IMR-90 (cell line): ENCODE measurements around the gene SYCP2. TPM values are rescaled to one million over a fixed set of nuclear protein-coding genes. Genes with fewer than 3 reads are reported as not detected.

ENCODE experiments used
- ATAC-seq: fragments of 200-7000 bp; cut with Tn5 transposase; 2 replicates; pipeline ENCODE4 v1.9.1; 2020; ENCODE audit warnings: low read depth, mild to moderate bottlenecking, moderate library complexity
- BruUV-seq: library from RNA; stranded (reverse); fragments of 400-500 nt; replicated peaks from 2 replicates; lab custom pipeline; 2021; lab: Mats Ljungman, UMichigan
- CTCF ChIA-PET: fragments of 300-600 bp; formaldehyde crosslinking; extraction: SDS; loops from one replicate; lab custom pipeline; 2021; ENCODE audit warnings: antibody characterized with exemption; lab: Yijun Ruan, JAX
- POLR2A ChIA-PET: fragments of 300-600 bp; sonication (Branson Sonifier 250); formaldehyde crosslinking; loops from one replicate; lab custom pipeline; 2022; ENCODE audit warnings: antibody characterized with exemption; ENCODE audit not compliant: unreplicated experiment; lab: Charles Lee
- DNase-seq: peaks from one replicate; pipeline ENCODE4 v3.0.0; 2013
- H2AFZ ChIP-seq: replicated peaks from 2 replicates; pipeline ENCODE3; 2013; ENCODE audit warnings: low read length, mild to moderate bottlenecking; ENCODE audit not compliant: poor library complexity
- H2AK5ac ChIP-seq: 2 replicates; pipeline ENCODE4 v1.6.1; 2013; ENCODE audit warnings: low read depth, low read length, inconsistent platforms
- H2AK9ac ChIP-seq: replicated peaks from 2 replicates; pipeline ENCODE3; 2013; ENCODE audit warnings: mild to moderate bottlenecking, low read depth, low read length, moderate library complexity; ENCODE audit not compliant: poor library complexity
- H2BK120ac ChIP-seq: 2 replicates; pipeline ENCODE4 v1.6.1; 2013; ENCODE audit warnings: low read depth, low read length, inconsistent platforms
- H2BK15ac ChIP-seq: 3 replicates; pipeline ENCODE4 v1.6.1; 2013; ENCODE audit warnings: low read depth, low read length, inconsistent platforms
- H2BK20ac ChIP-seq: 2 replicates; pipeline ENCODE4 v1.6.1; 2013; ENCODE audit warnings: low read depth, mild to moderate bottlenecking, inconsistent platforms, low read length, moderate library complexity
- H2BK5ac ChIP-seq: 2 replicates; pipeline ENCODE4 v1.6.1; 2013; ENCODE audit warnings: mild to moderate bottlenecking, low read depth, low read length, inconsistent platforms; ENCODE audit not compliant: poor library complexity, severe bottlenecking
- H3K14ac ChIP-seq: replicated peaks from 2 replicates; pipeline ENCODE4 v1.6.1; 2013; ENCODE audit warnings: low read depth, low read length, inconsistent platforms
- H3K18ac ChIP-seq: 2 replicates; pipeline ENCODE4 v1.6.1; 2013; ENCODE audit warnings: low read depth, low read length, control low read depth
- H3K23ac ChIP-seq: 2 replicates; pipeline ENCODE4 v1.6.1; 2013; ENCODE audit warnings: low read depth, low read length, inconsistent platforms
- H3K27ac ChIP-seq: 2 replicates; pipeline ENCODE4 v1.5.1; 2013; ENCODE audit warnings: mild to moderate bottlenecking, control low read depth, low read length; ENCODE audit not compliant: insufficient read depth
- H3K27me3 ChIP-seq: 2 replicates; pipeline ENCODE4 v1.6.1; 2013; ENCODE audit warnings: low read length; ENCODE audit not compliant: control insufficient read depth, insufficient read depth
- H3K36me3 ChIP-seq: 2 replicates; pipeline ENCODE4 v1.6.1; 2013; ENCODE audit warnings: low read length, mixed read lengths; ENCODE audit not compliant: control insufficient read depth, insufficient read depth
- H3K4ac ChIP-seq: 2 replicates; pipeline ENCODE4 v1.6.1; 2013; ENCODE audit warnings: low read depth, low read length, inconsistent platforms
- H3K4me1 ChIP-seq: 2 replicates; pipeline ENCODE4 v1.6.1; 2013; ENCODE audit warnings: low read length, mixed read lengths; ENCODE audit not compliant: control insufficient read depth, insufficient read depth
- H3K4me2 ChIP-seq: 2 replicates; pipeline ENCODE4 v1.6.1; 2013; ENCODE audit warnings: low read depth, mild to moderate bottlenecking, control low read depth, low read length, moderate library complexity
- H3K4me3 ChIP-seq: 2 replicates; pipeline ENCODE4 v1.5.1; 2013; ENCODE audit warnings: low read depth, mild to moderate bottlenecking, control low read depth, low read length, moderate library complexity; ENCODE audit not compliant: insufficient read depth
- H3K56ac ChIP-seq: 2 replicates; pipeline ENCODE4 v1.6.1; 2013; ENCODE audit warnings: low read length, inconsistent platforms; ENCODE audit not compliant: insufficient read depth; ENCODE audit errors: extremely low read depth
- H3K79me1 ChIP-seq, 2 experiments: 2 replicates each; pipeline ENCODE4 v1.6.1; 2013; ENCODE audit warnings: low read length in 2 of 2, inconsistent platforms in 1 of 2, low read depth in 1 of 2
- H3K9ac ChIP-seq: 2 replicates; pipeline ENCODE4 v1.6.1; 2013; ENCODE audit warnings: low read depth, low read length, control low read depth
- H3K9me1 ChIP-seq: 2 replicates; pipeline ENCODE4 v1.6.1; 2013; ENCODE audit warnings: low read length, inconsistent platforms; ENCODE audit not compliant: insufficient read depth
- H3K9me3 ChIP-seq: 2 replicates; pipeline ENCODE4 v1.6.1; 2013; ENCODE audit warnings: low read length; ENCODE audit not compliant: control insufficient read depth, insufficient read depth
- H4K20me1 ChIP-seq: 2 replicates; pipeline ENCODE4 v1.6.1; 2013; ENCODE audit warnings: low read length, inconsistent platforms; ENCODE audit not compliant: insufficient read depth
- H4K5ac ChIP-seq: 2 replicates; pipeline ENCODE4 v1.6.1; 2013; ENCODE audit warnings: mild to moderate bottlenecking, low read depth, low read length, control low read depth
- H4K8ac ChIP-seq, 2 experiments: 2 replicates each; pipeline ENCODE4 v1.6.1; 2013; ENCODE audit warnings: low read depth in 2 of 2, low read length in 2 of 2, control low read depth in 1 of 2, inconsistent platforms in 1 of 2
- H4K91ac ChIP-seq: 2 replicates; pipeline ENCODE4 v1.6.1; 2013; ENCODE audit warnings: low read depth, low read length, inconsistent platforms; ENCODE audit not compliant: insufficient read depth
- BHLHE40 ChIP-seq: fragments of 150-350 bp; IDR thresholded peaks from 2 replicates; pipeline ENCODE4 v1.6.1; 2016; ENCODE audit warnings: mild to moderate bottlenecking, low read depth, low read length
- CEBPB ChIP-seq: IDR thresholded peaks from 2 replicates; pipeline ENCODE4 v1.6.1; 2012; ENCODE audit warnings: low read depth, low read length, improper control_type of control experiment
- CHD1 ChIP-seq: IDR thresholded peaks from 2 replicates; pipeline ENCODE4 v1.6.1; 2012; ENCODE audit warnings: low read depth, low read length, improper control_type of control experiment
- MAZ ChIP-seq: IDR thresholded peaks from 2 replicates; pipeline ENCODE4 v1.6.1; 2012; ENCODE audit warnings: low read depth, mild to moderate bottlenecking, low read length, improper control_type of control experiment, moderate library complexity, borderline replicate concordance
- POLR2A ChIP-seq: IDR thresholded peaks from 2 replicates; pipeline ENCODE4 v1.6.1; 2012; ENCODE audit warnings: mild to moderate bottlenecking, low read depth, low read length
- RFX5 ChIP-seq: IDR thresholded peaks from 2 replicates; pipeline ENCODE4 v1.8.0; 2012; ENCODE audit warnings: low read depth, mild to moderate bottlenecking, low read length, moderate library complexity
- SMC3 ChIP-seq: fragments of 150-350 bp; IDR thresholded peaks from 2 replicates; pipeline ENCODE4 v1.6.1; 2016; ENCODE audit warnings: low read depth, mild to moderate bottlenecking, antibody characterized with exemption, low read length, moderate library complexity
- WGBS, 2 experiments: methylation state at CpG; one replicate each; pipeline versions ENCODE4 v1.1.5 to v1.1.7; 2013; ENCODE audit warnings: missing lambda C conversion rate in 2 of 2; ENCODE audit not compliant: insufficient read length in 1 of 2; ENCODE audit errors: extremely low coverage in 2 of 2; 5-methylcytosine and 5-hydroxymethylcytosine counted together
- dilution Hi-C: fragments of 300-500 bp; cut with HindIII; formaldehyde crosslinking; loops from one replicate; pipeline ENCODE4 v1.14.3; 2018; ENCODE audit warnings: low sequenced_read_pairs; ENCODE audit not compliant: unreplicated experiment
- in situ Hi-C: fragments of 300-500 bp; cut with MboI; formaldehyde crosslinking; loops from 3 replicates; pipeline ENCODE4 v1.14.3; 2019; ENCODE audit warnings: low sequenced_read_pairs, inconsistent platforms, mixed read lengths
- intact Hi-C: fragments of 100-400 bp; cut with micrococcal nuclease; formaldehyde crosslinking; loops from 2 replicates; pipeline ENCODE4 v1.10.0; 2022
- polyA plus RNA-seq, 3 experiments: library from polyadenylated mRNA; depleted of rRNA; stranded (reverse); fragments of >200 nt; gene quantifications; 2 replicates each; pipeline ENCODE4 v1.2.3, GENCODE V29; 2012; ENCODE audit warnings: low replicate concordance in 1 of 3
- total RNA-seq: library from RNA; depleted of rRNA; stranded (reverse); fragments of >200 nt; gene quantifications from 2 replicates; pipeline ENCODE4 v1.2.3, GENCODE V29; 2012

Gene SYCP2
- total and polyA plus RNA-seq, 2 of the 4 experiments (the other 2 are of a cell fraction): 0.18 to 0.31 TPM

DNA sequence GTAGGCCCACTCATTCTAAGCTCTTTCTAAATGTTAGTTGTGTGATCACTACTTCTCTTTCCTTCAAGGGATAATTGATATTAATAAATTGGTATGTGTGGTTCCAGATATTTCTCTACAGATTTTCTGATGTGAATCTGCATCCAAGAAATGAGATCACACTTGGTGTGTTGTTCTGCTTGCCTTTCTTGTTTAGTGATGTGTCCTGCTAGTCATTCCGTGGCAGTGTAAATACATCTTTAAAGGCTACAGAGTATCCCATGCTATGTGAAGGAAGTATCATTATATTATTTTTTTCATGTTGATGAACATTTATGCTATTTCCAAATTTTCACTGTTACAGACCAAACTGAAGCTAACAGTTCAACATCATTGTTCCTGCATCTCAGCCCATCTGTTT, 38.0 kb upstream of the SYCP2 start:
- no CpG with 5 or more reads among the region's 1 CpG for WGBS, 2 experiments
- Histone ChIP-seq H3K36me3 (no peaks in the 10 kb centered on the region), H4K5ac (no peak overlapping the region), H4K8ac (no peak overlapping the region), H2BK120ac (no peak overlapping the region), H2BK20ac (no peak overlapping the region), H3K27me3 (no peaks in the 10 kb centered on the region; the same call in 1 of the 2 replicates), H3K27ac (no peak overlapping the region), H3K18ac (no peak overlapping the region), H3K9me1 (no peaks in the 10 kb centered on the region), H3K4me1 (no peaks in the 10 kb centered on the region), H2AFZ (no peak overlapping the region), H3K56ac (no peak overlapping the region), H3K4me2 (no peak overlapping the region), H3K4ac (no peak overlapping the region), H3K9me3 (no peaks in the 10 kb centered on the region), H2AK9ac (no peak overlapping the region), H3K9ac (no peak overlapping the region), H3K79me1 (no peaks in the 10 kb centered on the region), H3K4me3 (no peak overlapping the region), H3K23ac (no peak overlapping the region), H2AK5ac (no peak overlapping the region), H2BK15ac (no peak overlapping the region), H2BK5ac (no peak overlapping the region), H4K91ac (no peak overlapping the region), H3K14ac (no peak overlapping the region), H4K20me1 (no peaks in the 10 kb centered on the region)
- in situ Hi-C loops (no loop called here), dilution Hi-C loops (no loop called here), intact Hi-C loops (no loop called here)
- POLR2A ChIA-PET: no interaction called here
- CTCF ChIA-PET: no interaction called here
- BruUV-seq: no TSS peak
- no peak for TF ChIP-seq BHLHE40
- TF ChIP-seq CHD1: no peak
- no peak for TF ChIP-seq RFX5
- no peak for TF ChIP-seq SMC3
- no peak for TF ChIP-seq MAZ
- TF ChIP-seq POLR2A: no peak
- TF ChIP-seq CEBPB: no peak
- ATAC-seq (no peak), DNase-seq (no peak)
